ENCODE results near the gene RFNG. TPM values are rescaled to one million over a fixed set of nuclear protein-coding genes. Genes with fewer than 3 reads are reported as not detected.
A peak's percentile ranks its signal among the peaks of the same experiment; 100 is the strongest.

Gene RFNG
- total and polyA plus RNA-seq, 12 donors, result 21.2 to 78.0 (median 47.4) TPM

DNA sequence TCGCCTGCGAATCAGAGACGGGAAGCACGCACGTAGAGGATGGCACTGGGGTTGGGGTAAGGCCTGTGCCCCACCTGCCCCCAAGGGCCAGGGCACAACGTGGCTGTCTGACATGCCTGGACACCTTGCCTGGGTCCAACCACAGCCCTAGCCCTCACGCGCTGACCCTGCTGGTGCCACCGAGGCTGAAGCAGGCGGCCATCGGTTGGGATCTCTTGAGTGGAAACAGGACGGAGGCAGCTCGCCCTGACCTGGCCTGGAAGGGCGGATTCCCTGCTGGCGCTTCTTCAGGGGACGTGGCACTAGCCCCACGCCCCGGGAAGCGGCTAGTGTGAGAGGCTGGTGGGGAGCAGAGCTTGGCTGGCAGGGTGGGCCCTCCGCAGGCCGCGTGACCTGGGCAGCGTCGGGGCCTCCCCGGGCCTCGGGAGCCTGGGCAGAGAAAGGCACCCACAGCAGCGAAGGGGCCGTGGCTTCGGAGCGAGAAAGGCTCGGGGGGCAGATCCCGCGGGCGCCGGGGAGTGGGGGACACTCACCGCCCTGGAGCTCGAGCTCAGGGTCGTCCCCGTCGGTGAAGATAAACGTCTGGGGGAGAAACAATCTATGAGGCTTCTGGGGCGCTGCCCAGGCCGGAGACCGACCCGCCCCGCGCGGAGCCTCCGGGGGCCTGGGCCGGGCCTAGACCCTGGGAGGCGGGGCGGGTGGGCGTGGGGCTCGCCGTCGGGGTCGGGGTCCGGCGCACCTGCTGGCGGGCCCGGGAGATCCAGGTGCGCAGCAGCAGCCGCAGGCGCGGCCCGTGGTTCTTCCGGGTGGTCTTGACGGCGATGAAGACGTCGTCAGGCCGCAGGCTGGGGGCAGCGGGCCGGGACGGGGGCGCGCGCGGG is 610 bp downstream of the RFNG start:
- Histone ChIP-seq H3K27me3 (no peaks in the 10 kb centered on the region), H3K36me3 (replicated peaks in 1 of 2) (peaks cover 0 to 58% of the 10 kb centered on the region in 2 donors), H3K9me3 (replicated peaks in 1 of 3) (no peaks in the 10 kb centered on the region), H3K4me3 (peak overlapping the region in 3 of 4 donors; percentile 29 to 97 (median 73)), H3K4me1 (replicated peaks in 1 of 2) (peaks cover 17 to 21% of the 10 kb centered on the region in 2 donors), H3K27ac (peak overlapping the region in 1 of 5 donors; percentile 83)
- intact Hi-C loops (cut with DNase I), result no loop called here
- DNase-seq, result peak in 2 of 7 donors; percentile 12 to 22
- no peak for TF ChIP-seq POLR2A (IDR thresholded peaks at IDR 0.05)
- TF ChIP-seq, protein P1, sequence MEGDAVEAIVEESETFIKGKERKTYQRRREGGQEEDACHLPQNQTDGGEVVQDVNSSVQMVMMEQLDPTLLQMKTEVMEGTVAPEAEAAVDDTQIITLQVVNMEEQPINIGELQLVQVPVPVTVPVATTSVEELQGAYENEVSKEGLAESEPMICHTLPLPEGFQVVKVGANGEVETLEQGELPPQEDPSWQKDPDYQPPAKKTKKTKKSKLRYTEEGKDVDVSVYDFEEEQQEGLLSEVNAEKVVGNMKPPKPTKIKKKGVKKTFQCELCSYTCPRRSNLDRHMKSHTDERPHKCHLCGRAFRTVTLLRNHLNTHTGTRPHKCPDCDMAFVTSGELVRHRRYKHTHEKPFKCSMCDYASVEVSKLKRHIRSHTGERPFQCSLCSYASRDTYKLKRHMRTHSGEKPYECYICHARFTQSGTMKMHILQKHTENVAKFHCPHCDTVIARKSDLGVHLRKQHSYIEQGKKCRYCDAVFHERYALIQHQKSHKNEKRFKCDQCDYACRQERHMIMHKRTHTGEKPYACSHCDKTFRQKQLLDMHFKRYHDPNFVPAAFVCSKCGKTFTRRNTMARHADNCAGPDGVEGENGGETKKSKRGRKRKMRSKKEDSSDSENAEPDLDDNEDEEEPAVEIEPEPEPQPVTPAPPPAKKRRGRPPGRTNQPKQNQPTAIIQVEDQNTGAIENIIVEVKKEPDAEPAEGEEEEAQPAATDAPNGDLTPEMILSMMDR (IDR thresholded peaks at IDR 0.05), result no peak
- 14 to 100% (median 33%) methylated on average over 1 to 79 of the region's 79 CpGs for WGBS, 4 donors

DNA sequence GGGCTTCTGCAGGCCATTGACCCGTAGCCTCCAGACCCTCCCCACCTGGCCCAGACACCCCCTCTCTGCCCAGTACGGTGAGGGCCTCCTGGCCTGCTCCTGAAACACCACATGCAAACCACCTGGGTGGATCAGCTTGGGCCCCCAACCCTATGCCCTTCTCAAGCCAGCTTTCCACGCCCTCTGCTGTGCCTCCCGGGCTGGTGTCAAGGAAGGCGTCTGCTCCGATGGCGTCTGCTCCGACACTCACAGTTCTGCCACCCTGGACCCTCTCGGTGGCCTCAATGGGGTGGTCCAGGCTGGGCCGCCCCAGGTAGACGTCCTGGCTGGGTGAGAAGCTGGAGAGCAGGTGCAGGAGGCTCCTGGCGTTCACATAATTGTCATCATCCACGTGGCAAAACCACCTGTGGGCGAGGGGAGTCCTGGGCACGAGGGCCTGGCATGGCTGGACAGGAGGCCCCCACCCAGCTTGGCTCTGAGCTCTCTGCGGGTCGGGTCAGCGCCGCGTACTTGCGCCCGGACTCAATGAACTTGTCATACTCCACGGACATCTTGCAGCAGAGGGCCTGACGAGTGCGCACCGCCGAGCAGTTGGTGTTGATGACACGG is 1.4 kb downstream of the RFNG start:
- DNase-seq, result peak in 1 of 7 donors; percentile 9
- Histone ChIP-seq H3K9me3 (replicated peaks in 1 of 3) (no peaks in the 10 kb centered on the region), H3K4me3 (peak overlapping the region in 2 of 4 donors; percentile 73 to 97), H3K4me1 (replicated peaks in 1 of 2) (peaks cover 17 to 21% of the 10 kb centered on the region in 2 donors), H3K36me3 (replicated peaks in 1 of 2) (peaks cover 0 to 51% of the 10 kb centered on the region in 2 donors), H3K27ac (peak overlapping the region in 1 of 5 donors; percentile 83), H3K27me3 (no peaks in the 10 kb centered on the region)
- no peak for TF ChIP-seq POLR2A (IDR thresholded peaks at IDR 0.05)
- TF ChIP-seq, protein P1 (IDR thresholded peaks at IDR 0.05), result no peak
- 91 to 94% (median 92%) methylated on average over 8 to 28 of the region's 28 CpGs for WGBS, 4 donors
- intact Hi-C loops (cut with DNase I), result no loop called here

DNA sequence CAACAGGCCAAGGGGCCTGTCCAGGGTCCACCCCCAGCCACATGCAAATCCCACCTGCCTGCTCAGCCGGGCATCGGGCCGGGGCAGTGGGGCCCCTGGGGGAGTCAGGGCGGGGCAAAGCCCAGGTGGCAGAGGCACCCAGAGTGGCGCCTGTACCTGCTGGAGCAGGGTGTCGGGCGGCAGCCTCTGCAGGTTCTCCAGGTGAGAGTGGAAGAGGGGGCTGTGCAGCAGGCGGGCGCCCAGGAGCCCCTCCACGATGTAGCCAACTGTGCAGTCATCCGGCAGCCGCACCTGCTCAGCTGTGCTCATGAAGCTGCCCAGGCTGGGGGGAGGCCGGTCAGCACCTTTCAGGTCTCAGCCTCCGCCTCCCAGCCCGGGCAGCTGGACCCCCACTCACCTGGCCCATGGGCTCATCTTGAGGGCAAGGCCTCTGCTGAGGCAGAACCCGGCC is 2.1 kb downstream of the RFNG start:
- H3K4me1 ChIP-seq (replicated peaks in 1 of 2), result peaks cover 17 to 21% of the 10 kb centered on the region in 2 donors
- peak in 1 of 7 donors; percentile 5 for DNase-seq
- intact Hi-C loops (cut with DNase I), result no loop called here
- no peak overlapping the region for H3K27ac ChIP-seq
- WGBS, 4 donors, result 95 to 100% (median 97%) methylated on average over 5 to 16 of the region's 16 CpGs
- no peak overlapping the region for H3K4me3 ChIP-seq
- no peaks in the 10 kb centered on the region for H3K9me3 ChIP-seq (replicated peaks in 1 of 3)
- TF ChIP-seq POLR2A (IDR thresholded peaks at IDR 0.05), result no peak
- TF ChIP-seq, protein P1 (IDR thresholded peaks at IDR 0.05), result no peak
- H3K36me3 ChIP-seq (replicated peaks in 1 of 2), result peaks cover 0 to 44% of the 10 kb centered on the region in 2 donors
- no peaks in the 10 kb centered on the region for H3K27me3 ChIP-seq

DNA sequence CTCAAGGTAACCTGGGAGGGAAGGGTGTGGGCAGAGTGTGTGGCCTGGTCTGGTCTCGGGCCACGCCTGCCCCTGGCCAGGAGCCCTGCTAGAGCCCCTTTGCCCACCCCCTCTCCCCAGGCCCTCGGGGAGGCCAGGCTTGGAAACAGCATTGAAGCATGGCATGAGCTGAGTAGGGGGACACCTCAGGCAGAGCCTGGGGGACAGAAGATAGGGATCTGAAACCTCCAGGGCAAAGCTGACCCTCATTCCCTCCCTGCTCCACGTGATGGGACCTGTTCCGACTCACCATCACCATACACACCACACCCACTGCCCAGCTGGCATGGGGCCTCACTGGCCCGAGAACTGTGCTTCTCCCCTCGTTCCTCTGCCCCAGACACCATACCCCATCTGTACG is 2.5 kb downstream of the RFNG start:
- no peaks in the 10 kb centered on the region for H3K27me3 ChIP-seq
- WGBS, 4 donors, result 86 to 94% (median 89%) methylated on average over 5 to 8 of the region's 8 CpGs
- H3K4me3 ChIP-seq, result no peak overlapping the region
- H3K4me1 ChIP-seq (replicated peaks in 1 of 2), result peaks cover 17 to 21% of the 10 kb centered on the region in 2 donors
- intact Hi-C loops (cut with DNase I), result no loop called here
- no peak overlapping the region for H3K27ac ChIP-seq
- DNase-seq, result peak in 1 of 7 donors; percentile 4
- H3K9me3 ChIP-seq (replicated peaks in 1 of 3), result no peaks in the 10 kb centered on the region
- TF ChIP-seq, protein P1 (IDR thresholded peaks at IDR 0.05), result no peak
- TF ChIP-seq POLR2A (IDR thresholded peaks at IDR 0.05), result no peak
- peaks cover 0 to 39% of the 10 kb centered on the region in 2 donors for H3K36me3 ChIP-seq (replicated peaks in 1 of 2)

Data from adrenal gland (tissue), 12 donors.